ENCODE measurements around the gene CYBA. TPM values are rescaled to one million over a fixed set of nuclear protein-coding genes. Genes with fewer than 3 reads are reported as not detected.

The CYBA gene
- total and polyA plus RNA-seq, 10 of the 15 experiments (the other 5 are each of a cell fraction or from before 2014, with no cell fraction given): 0.55 to 598 (median 258) TPM

DNA sequence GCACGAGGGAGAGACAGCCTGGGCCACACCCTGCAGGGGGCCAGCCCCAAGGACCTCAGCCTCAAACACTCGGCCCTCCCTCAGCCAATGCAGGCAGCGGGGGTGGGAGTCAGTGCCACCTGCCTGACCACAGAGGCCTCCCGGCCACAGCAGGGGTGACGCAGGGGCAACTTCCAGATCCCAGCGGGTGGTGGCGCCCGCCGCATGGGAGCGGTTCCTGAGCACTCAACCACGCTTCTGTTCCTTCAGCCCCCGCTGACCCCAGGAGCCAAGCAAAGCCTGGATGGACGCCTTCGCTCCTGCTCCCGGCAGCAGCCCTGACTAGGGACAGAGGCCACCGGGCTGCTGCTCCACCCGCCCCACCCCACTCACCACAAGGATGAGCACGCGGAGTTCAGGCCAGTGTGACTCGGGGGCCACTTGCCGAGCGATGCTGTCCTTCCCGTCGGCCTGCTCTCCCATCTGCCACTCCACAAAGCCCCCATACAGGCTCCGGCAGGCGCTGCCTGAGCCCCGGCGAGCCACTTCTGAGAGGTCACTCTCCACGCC lies 5.0 kb upstream of the CYBA start:
- Histone ChIP-seq H3K79me2 (ENCODE audit: control insufficient read depth, insufficient read depth, low read length) (peaks cover 21% of the 10 kb centered on the region), H2AFZ (ENCODE audit: control insufficient read depth, low read depth, low read length) (no peak overlapping the region), H3K27ac (ENCODE audit: control insufficient read depth, insufficient read depth) (no peak overlapping the region), H3K27me3 (replicated peaks in 1 of 2; ENCODE audit: control insufficient read depth in 2 of 2, insufficient read depth in 2 of 2, low read length in 1 of 2) (no peaks in the 10 kb centered on the region), H4K20me1 (ENCODE audit: control insufficient read depth, insufficient read depth) (no peaks in the 10 kb centered on the region), H3K36me3 (ENCODE audit: control insufficient read depth in 2 of 2, insufficient read depth in 2 of 2, low read length in 1 of 2) (peaks cover 6 to 19% of the 10 kb centered on the region in 2 experiments), H3K4me2 (ENCODE audit: control insufficient read depth, insufficient read depth) (no peak overlapping the region), H3K9ac (ENCODE audit: control insufficient read depth, insufficient read depth, low read length) (no peak overlapping the region), H3K4me1 (ENCODE audit: control insufficient read depth, insufficient read depth, low read length) (peaks cover 11% of the 10 kb centered on the region), H3K4me3 (no peak overlapping the region), H3K9me3 (replicated peaks; ENCODE audit: control insufficient read depth, insufficient read depth, low read length) (no peaks in the 10 kb centered on the region)
- ChIA-PET RAD21 (ENCODE audit: unreplicated experiment) (no interaction called here), SMC1A (ENCODE audit: uncharacterized antibody, unreplicated experiment) (no interaction called here), POLR2A (no interaction called here), CTCF (no interaction called here)
- no peak for ATAC-seq
- WGBS (ENCODE audit: insufficient coverage, insufficient replicate concordance, low lambda C conversion rate, missing lambda C conversion rate): 97% methylated on average over 28 of the region's 29 CpGs
- BruUV-seq (replicated peaks): no TSS peak
- FAIRE-seq: no peak
- in situ Hi-C loops (cut with MboI) (no loop called here), intact Hi-C loops (cut with micrococcal nuclease; ENCODE audit: unreplicated experiment) (no loop called here)
- no peak for DNase-seq (ENCODE audit: low read depth, low spot score)
- TF ChIP-seq, protein P1, sequence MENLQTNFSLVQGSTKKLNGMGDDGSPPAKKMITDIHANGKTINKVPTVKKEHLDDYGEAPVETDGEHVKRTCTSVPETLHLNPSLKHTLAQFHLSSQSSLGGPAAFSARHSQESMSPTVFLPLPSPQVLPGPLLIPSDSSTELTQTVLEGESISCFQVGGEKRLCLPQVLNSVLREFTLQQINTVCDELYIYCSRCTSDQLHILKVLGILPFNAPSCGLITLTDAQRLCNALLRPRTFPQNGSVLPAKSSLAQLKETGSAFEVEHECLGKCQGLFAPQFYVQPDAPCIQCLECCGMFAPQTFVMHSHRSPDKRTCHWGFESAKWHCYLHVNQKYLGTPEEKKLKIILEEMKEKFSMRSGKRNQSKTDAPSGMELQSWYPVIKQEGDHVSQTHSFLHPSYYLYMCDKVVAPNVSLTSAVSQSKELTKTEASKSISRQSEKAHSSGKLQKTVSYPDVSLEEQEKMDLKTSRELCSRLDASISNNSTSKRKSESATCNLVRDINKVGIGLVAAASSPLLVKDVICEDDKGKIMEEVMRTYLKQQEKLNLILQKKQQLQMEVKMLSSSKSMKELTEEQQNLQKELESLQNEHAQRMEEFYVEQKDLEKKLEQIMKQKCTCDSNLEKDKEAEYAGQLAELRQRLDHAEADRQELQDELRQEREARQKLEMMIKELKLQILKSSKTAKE (IDR thresholded peaks at IDR 0.05; ENCODE audit: low read depth, poor library complexity, severe bottlenecking): no peak
- no peak for TF ChIP-seq MTA2 (IDR thresholded peaks at IDR 0.05; ENCODE audit: low read depth)
- no peak for TF ChIP-seq CBX5 (IDR thresholded peaks at IDR 0.05; ENCODE audit: low read depth)
- TF ChIP-seq, protein P2, sequence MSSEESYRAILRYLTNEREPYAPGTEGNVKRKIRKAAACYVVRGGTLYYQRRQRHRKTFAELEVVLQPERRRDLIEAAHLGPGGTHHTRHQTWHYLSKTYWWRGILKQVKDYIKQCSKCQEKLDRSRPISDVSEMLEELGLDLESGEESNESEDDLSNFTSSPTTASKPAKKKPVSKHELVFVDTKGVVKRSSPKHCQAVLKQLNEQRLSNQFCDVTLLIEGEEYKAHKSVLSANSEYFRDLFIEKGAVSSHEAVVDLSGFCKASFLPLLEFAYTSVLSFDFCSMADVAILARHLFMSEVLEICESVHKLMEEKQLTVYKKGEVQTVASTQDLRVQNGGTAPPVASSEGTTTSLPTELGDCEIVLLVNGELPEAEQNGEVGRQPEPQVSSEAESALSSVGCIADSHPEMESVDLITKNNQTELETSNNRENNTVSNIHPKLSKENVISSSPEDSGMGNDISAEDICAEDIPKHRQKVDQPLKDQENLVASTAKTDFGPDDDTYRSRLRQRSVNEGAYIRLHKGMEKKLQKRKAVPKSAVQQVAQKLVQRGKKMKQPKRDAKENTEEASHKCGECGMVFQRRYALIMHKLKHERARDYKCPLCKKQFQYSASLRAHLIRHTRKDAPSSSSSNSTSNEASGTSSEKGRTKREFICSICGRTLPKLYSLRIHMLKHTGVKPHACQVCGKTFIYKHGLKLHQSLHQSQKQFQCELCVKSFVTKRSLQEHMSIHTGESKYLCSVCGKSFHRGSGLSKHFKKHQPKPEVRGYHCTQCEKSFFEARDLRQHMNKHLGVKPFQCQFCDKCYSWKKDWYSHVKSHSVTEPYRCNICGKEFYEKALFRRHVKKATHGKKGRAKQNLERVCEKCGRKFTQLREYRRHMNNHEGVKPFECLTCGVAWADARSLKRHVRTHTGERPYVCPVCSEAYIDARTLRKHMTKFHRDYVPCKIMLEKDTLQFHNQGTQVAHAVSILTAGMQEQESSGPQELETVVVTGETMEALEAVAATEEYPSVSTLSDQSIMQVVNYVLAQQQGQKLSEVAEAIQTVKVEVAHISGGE (CRISPR knock-in tag; IDR thresholded peaks at IDR 0.05): no peak
- TF ChIP-seq JUNB (IDR thresholded peaks at IDR 0.05): no peak
- TF ChIP-seq, protein P3, sequence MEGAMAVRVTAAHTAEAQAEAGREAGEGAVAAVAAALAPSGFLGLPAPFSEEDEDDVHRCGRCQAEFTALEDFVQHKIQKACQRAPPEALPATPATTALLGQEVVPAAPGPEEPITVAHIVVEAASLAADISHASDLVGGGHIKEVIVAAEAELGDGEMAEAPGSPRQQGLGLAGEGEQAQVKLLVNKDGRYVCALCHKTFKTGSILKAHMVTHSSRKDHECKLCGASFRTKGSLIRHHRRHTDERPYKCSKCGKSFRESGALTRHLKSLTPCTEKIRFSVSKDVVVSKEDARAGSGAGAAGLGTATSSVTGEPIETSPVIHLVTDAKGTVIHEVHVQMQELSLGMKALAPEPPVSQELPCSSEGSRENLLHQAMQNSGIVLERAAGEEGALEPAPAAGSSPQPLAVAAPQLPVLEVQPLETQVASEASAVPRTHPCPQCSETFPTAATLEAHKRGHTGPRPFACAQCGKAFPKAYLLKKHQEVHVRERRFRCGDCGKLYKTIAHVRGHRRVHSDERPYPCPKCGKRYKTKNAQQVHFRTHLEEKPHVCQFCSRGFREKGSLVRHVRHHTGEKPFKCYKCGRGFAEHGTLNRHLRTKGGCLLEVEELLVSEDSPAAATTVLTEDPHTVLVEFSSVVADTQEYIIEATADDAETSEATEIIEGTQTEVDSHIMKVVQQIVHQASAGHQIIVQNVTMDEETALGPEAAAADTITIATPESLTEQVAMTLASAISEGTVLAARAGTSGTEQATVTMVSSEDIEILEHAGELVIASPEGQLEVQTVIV (IDR thresholded peaks at IDR 0.05; ENCODE audit: borderline replicate concordance, partially characterized antibody): no peak
- TF ChIP-seq CBFB (IDR thresholded peaks at IDR 0.05; ENCODE audit: low read depth): no peak
- no peak for TF ChIP-seq JUND (IDR thresholded peaks at IDR 0.05; ENCODE audit: low read depth, low read length)
- TF ChIP-seq SRF (IDR thresholded peaks at IDR 0.05; ENCODE audit: low read depth in 2 of 2, low read length in 2 of 2): no peak
- no peak for TF ChIP-seq BCL11A (IDR thresholded peaks at IDR 0.05; ENCODE audit: low read depth, low read length)
- TF ChIP-seq, protein P4, sequence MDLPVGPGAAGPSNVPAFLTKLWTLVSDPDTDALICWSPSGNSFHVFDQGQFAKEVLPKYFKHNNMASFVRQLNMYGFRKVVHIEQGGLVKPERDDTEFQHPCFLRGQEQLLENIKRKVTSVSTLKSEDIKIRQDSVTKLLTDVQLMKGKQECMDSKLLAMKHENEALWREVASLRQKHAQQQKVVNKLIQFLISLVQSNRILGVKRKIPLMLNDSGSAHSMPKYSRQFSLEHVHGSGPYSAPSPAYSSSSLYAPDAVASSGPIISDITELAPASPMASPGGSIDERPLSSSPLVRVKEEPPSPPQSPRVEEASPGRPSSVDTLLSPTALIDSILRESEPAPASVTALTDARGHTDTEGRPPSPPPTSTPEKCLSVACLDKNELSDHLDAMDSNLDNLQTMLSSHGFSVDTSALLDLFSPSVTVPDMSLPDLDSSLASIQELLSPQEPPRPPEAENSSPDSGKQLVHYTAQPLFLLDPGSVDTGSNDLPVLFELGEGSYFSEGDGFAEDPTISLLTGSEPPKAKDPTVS (IDR thresholded peaks at IDR 0.05; ENCODE audit: low read depth, low read length): no peak
- TF ChIP-seq POLR2A (IDR thresholded peaks at IDR 0.05; ENCODE audit: low read depth, low read length): no peak
- no peak for TF ChIP-seq ATF7 (IDR thresholded peaks at IDR 0.05; ENCODE audit: low read depth)
- TF ChIP-seq NFIC (IDR thresholded peaks at IDR 0.05; ENCODE audit: low read depth, low read length): no peak

All from GM12878 (cell line).